Osteoblast (primary cell): ENCODE data around the gene NXN. TPM values are rescaled to one million over a fixed set of nuclear protein-coding genes. Genes with fewer than 3 reads are reported as not detected.
A peak's percentile ranks its signal among the peaks of the same experiment; 100 is the strongest.

Experiments used
- DNase-seq: peaks from one replicate; pipeline ENCODE4 v3.0.0; 2011; ENCODE audit warnings: low spot score, mixed read lengths; ENCODE audit not compliant: insufficient read length; ENCODE audit errors: missing footprints
- H2AFZ ChIP-seq: 2 replicates; pipeline ENCODE4 v1.6.0; 2011; ENCODE audit warnings: mild to moderate bottlenecking, low read length
- H3K27ac ChIP-seq: 2 replicates; pipeline ENCODE4 v1.5.1; 2011; ENCODE audit warnings: mild to moderate bottlenecking, low read depth, low read length, moderate library complexity
- H3K27me3 ChIP-seq: 2 replicates; pipeline ENCODE4 v1.6.0; 2012; ENCODE audit warnings: mild to moderate bottlenecking, control low read depth, inconsistent platforms, low read length, moderate library complexity; ENCODE audit not compliant: insufficient read depth
- H3K36me3 ChIP-seq: 2 replicates; pipeline ENCODE4 v1.5.1; 2011; ENCODE audit warnings: mild to moderate bottlenecking, low read length, control low read depth, moderate library complexity; ENCODE audit not compliant: insufficient read depth
- H3K4me1 ChIP-seq: 2 replicates; pipeline ENCODE4 v1.5.1; 2011; ENCODE audit warnings: mild to moderate bottlenecking, low read length, control low read depth, moderate library complexity; ENCODE audit not compliant: insufficient read depth
- H3K4me2 ChIP-seq: 2 replicates; pipeline ENCODE4 v1.6.0; 2011; ENCODE audit warnings: mild to moderate bottlenecking, low read length; ENCODE audit not compliant: insufficient read depth
- H3K4me3 ChIP-seq: fragments of 200-600 bp; sonication (generic); 3 replicates; pipeline ENCODE4 v1.5.1; 2012; ENCODE audit warnings: mild to moderate bottlenecking, low read length, inconsistent platforms; ENCODE audit not compliant: insufficient read depth
- H3K79me2 ChIP-seq: 2 replicates; pipeline ENCODE4 v1.6.0; 2012; ENCODE audit warnings: mild to moderate bottlenecking, low read length, control low read depth, inconsistent platforms; ENCODE audit not compliant: insufficient read depth
- H3K9me3 ChIP-seq: 2 replicates; pipeline ENCODE4 v1.5.1; 2011; ENCODE audit warnings: low read depth, low read length, control low read depth
- H4K20me1 ChIP-seq: 2 replicates; pipeline ENCODE4 v1.6.0; 2012; ENCODE audit warnings: mild to moderate bottlenecking, low read length, control low read depth; ENCODE audit not compliant: insufficient read depth
- CTCF ChIP-seq: IDR thresholded peaks from 2 replicates; pipeline ENCODE4 v1.5.1; 2011; ENCODE audit warnings: mild to moderate bottlenecking, low read depth, low read length, moderate library complexity; ENCODE audit errors: extremely low read depth
- total RNA-seq: library from RNA; depleted of rRNA; stranded (reverse); fragments of >200 nt; gene quantifications from 2 replicates; pipeline ENCODE4 v1.2.3, GENCODE V29; 2012

NXN gene
- total RNA-seq, 1 donor: 68.8 TPM

- no peak overlapping the region for H3K27ac ChIP-seq
- H3K9me3 ChIP-seq: no peaks in the 10 kb centered on the region
- H2AFZ ChIP-seq: no peak overlapping the region
- H3K36me3 ChIP-seq: peaks cover 29% of the 10 kb centered on the region
- TF ChIP-seq CTCF: no peak
- H3K27me3 ChIP-seq: no peaks in the 10 kb centered on the region
- H3K4me3 ChIP-seq: no peak overlapping the region
- peak; percentile 86 for DNase-seq
- peaks cover 9% of the 10 kb centered on the region for H4K20me1 ChIP-seq
- no peak overlapping the region for H3K4me2 ChIP-seq
- H3K79me2 ChIP-seq: peaks cover 3% of the 10 kb centered on the region
- peaks cover 9% of the 10 kb centered on the region for H3K4me1 ChIP-seq
Observed at GRCh38 chr17:1009229-1010085, 29.9 kb upstream of the NXN start.

- Histone ChIP-seq H3K27ac (no peak overlapping the region), H3K4me3 (no peak overlapping the region), H3K27me3 (no peaks in the 10 kb centered on the region), H3K4me2 (no peak overlapping the region), H4K20me1 (peaks cover 19% of the 10 kb centered on the region), H3K79me2 (peaks cover 3% of the 10 kb centered on the region), H3K4me1 (peaks cover 19% of the 10 kb centered on the region), H3K36me3 (peaks cover 42% of the 10 kb centered on the region), H3K9me3 (no peaks in the 10 kb centered on the region), H2AFZ (no peak overlapping the region)
- TF ChIP-seq CTCF: no peak
- DNase-seq: peak; percentile 73
Observed at GRCh38 chr17:1008008-1008761, 28.6 kb upstream of the NXN start.

GRCh38 chr17:1007310-1008007 lies 27.9 kb upstream of the NXN start:
- Histone ChIP-seq H3K27me3 (no peaks in the 10 kb centered on the region), H3K4me2 (no peak overlapping the region), H3K4me1 (peaks cover 26% of the 10 kb centered on the region), H3K36me3 (peaks cover 44% of the 10 kb centered on the region), H3K9me3 (no peaks in the 10 kb centered on the region), H2AFZ (no peak overlapping the region), H3K4me3 (no peak overlapping the region), H3K79me2 (peaks cover 3% of the 10 kb centered on the region), H4K20me1 (peaks cover 25% of the 10 kb centered on the region), H3K27ac (no peak overlapping the region)
- TF ChIP-seq CTCF: no peak
- peak; percentile 89 for DNase-seq

GRCh38 chr17:1006054-1006453 lies 26.5 kb upstream of the NXN start:
- peaks cover 3% of the 10 kb centered on the region for H3K79me2 ChIP-seq
- H3K4me1 ChIP-seq: peaks cover 40% of the 10 kb centered on the region
- H3K27me3 ChIP-seq: no peaks in the 10 kb centered on the region
- H2AFZ ChIP-seq: no peak overlapping the region
- no peak overlapping the region for H3K4me3 ChIP-seq
- TF ChIP-seq CTCF: no peak
- peaks cover 51% of the 10 kb centered on the region for H3K36me3 ChIP-seq
- H3K27ac ChIP-seq: no peak overlapping the region
- no peaks in the 10 kb centered on the region for H3K9me3 ChIP-seq
- DNase-seq: peak; percentile 73
- H4K20me1 ChIP-seq: peaks cover 37% of the 10 kb centered on the region
- no peak overlapping the region for H3K4me2 ChIP-seq
